ENCODE results near the gene PGF.

The PGF gene

GRCh38 chr14:74918380-74918779 lies 37.0 kb downstream of the PGF start:
- DNase-seq (ENCODE audit: low spot score), result no peak

DNA sequence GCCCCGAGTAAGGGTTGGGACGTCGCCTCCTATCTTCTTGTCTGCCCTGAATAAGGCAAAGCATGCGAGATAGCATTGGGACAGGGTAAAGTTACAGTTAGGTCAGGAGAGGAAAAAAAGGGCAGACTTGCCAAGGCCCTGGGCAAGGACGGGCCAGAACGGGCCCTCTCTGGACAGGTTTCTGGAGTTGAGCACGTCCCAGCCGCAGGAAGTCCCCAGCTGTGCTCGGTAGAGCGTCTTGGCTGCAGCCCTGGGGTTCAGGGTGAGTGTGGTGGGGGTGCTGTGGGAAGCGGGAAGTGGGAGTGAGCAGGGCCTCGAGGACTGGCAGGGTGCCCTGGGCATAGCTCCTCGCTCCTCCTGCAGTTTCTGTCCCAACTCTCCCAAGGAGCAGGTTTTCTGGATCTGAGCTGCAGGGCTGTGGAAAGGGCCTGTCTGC lies 37.7 kb downstream of the PGF start:
- DNase-seq (ENCODE audit: low spot score), result no peak

- DNase-seq (ENCODE audit: low spot score), result no peak
These were observed 38.2 kb downstream of the PGF start for GRCh38 chr14:74917178-74917543.

GRCh38 chr14:74915826-74916225 lies 39.6 kb downstream of the PGF start:
- DNase-seq (ENCODE audit: low spot score), result no peak

DNA sequence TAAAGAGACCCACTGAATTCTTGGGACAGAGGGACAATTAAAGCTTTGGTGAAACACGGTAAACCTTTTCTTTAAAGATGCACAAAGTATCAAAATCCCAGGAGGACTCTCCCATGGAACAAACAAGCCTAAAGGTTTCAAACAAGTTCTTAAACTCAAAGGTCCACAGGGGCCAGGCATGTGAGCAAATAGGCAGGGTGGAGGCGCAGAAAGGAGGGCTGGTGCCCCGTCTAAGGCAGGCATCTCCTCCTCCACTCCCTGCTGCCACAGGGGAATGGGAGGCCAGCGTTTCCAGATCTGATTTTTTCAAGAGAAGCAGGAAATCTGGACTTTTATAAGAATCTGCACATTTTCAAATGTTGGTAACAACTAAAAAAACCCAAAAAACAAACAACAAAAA lies 40.0 kb downstream of the PGF start:
- DNase-seq (ENCODE audit: low spot score), result no peak

DNA sequence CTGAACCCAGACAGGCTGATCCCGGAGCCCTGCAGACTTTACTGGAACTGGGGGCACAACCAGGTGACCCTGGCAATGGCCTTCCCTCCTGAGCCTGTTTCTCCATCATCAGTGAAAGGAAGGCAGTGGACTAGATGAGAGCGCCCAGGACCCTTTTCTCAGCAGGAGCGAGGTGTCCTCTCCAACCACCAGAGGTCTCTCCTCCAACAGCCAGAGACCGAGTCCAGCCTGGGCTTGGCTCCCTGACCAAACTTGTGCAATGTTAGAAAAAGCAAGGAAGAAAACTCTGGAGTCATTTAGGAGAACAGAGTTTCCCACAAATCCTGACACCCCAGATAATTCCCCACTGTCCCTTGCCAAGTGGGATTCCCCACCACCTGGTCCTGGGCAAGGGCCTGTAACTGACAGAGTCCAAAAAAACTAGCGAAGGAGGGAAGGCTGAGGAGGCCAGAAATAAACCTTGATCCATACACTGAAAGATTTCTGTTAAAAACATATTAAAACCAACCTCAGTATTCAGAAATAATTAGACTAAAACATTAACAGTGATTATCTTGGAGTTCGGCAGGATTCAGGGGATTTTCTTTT lies 41.3 kb downstream of the PGF start:
- no peak for DNase-seq (ENCODE audit: low spot score)

DNA sequence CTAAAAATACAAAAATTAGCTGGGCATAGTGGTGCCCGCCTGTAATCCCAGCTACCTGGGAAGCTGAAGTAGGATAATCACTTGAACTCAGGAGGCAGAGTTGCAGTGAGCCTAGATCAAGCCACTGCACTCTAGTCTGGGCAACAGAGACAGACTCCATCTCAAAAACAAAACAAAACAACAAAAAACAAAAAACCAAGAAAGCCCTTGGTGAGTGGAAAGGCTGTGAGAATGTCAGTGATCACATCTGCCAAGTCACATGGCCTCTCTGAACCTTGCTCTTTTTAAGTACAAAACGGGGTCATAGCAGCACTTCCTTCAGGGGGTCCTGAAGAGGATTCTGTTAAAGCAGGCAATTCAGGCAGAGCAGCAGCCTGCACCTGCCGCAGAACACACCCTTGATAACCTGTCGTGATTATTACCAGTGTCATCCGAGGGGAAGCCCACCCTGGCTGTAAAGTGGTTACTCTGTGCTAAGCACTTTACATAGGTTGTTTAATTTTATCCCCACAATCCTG lies 41.9 kb downstream of the PGF start:
- DNase-seq (ENCODE audit: low spot score), result no peak

DNA sequence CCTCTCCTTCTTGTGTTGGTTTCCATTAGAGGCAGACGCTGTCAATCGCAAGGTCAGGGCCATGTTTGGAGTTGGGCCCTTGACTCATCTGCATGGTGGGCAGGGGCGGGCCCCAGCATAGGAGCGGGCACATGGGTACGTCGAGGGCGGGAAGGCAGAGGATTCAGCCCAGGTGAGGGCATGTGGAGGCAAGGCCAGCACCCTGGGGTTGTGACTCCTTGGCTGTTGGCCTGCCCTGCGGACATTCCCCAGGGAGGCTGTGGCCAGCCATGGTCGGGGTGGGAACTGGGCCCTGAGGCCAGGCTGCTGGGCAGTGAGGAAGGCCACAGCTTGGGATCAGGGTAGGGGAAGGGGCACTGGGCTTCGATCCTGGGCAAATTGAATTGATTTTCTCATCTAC lies 42.6 kb downstream of the PGF start:
- DNase-seq (ENCODE audit: low spot score), result no peak

GRCh38 chr14:74912111-74912510 lies 43.3 kb downstream of the PGF start:
- no peak for DNase-seq (ENCODE audit: low spot score)

- no peak for DNase-seq (ENCODE audit: low spot score)
These were observed 43.7 kb downstream of the PGF start for GRCh38 chr14:74911704-74912103.

DNA sequence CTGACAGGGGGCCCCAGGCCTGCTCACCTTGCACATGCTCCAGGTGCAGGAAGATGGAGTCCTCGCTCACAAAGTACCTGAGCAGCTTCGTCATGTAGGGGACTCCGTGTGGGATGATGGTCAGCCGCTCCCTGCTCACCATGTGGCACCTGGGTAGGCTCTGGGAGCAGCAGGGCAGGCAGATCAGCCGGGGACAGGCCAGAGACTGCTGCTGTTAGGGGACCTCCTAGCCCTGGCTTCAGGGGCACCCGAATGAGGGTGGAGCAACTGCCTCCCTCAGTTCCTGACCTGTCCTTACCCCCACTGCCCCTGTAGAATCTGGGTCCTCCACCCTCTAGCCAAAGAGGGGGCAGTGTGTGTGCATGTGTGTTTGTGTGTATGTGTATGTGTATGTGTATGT lies 44.2 kb downstream of the PGF start:
- no peak for DNase-seq (ENCODE audit: low spot score)

DNA sequence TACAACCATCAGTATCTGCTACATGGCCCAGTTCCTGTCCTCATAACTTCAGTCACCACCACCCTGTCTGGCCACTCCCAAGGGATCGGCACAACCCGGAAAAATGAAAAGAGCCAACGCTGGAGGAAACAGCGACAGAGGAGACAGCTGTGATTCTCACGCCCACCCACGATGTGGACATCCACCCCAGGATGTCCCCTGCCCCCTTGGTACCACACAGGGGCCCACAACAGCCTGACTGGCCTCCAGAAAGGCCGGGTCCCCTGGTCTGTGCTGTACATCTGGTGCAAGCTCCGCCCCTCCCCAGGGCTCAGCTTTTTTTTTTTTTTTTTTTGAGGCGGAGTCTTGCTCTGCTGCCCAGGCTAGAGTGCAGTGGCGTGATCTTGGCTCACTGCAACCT lies 44.8 kb downstream of the PGF start:
- no peak for DNase-seq (ENCODE audit: low spot score)

GRCh38 chr14:74909911-74910310 lies 45.5 kb downstream of the PGF start:
- no peak for DNase-seq (ENCODE audit: low spot score)

GRCh38 chr14:74909501-74909900 lies 45.9 kb downstream of the PGF start:
- no peak for DNase-seq (ENCODE audit: low spot score)

DNA sequence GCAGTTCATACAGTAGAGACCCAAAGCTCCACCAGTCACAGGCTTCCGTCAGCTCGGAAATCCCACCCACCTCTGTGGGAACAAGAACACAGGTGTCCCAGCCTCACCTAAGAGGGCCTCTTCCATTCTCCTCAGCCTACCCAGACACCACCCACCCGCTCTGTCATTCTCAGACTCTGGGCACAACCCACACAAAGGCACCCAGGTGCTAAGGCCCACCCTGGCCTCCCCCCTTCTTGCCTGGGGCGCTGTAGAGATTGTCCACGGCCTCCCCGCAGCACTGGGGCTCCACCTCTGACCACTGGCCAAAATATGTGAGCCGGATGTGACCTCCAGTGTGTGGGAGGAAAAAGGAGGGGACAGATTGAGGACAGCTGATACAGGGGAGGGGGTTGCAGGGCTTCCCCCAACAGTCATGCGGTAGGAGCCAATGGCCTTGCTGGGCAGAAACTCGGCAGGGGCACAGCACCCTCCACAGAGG lies 46.5 kb downstream of the PGF start:
- no peak for DNase-seq (ENCODE audit: low spot score)

- no peak for DNase-seq (ENCODE audit: low spot score)
These were observed 47.7 kb downstream of the PGF start for GRCh38 chr14:74907744-74908143.

- DNase-seq (ENCODE audit: low spot score), result no peak
These were observed 48.4 kb downstream of the PGF start for GRCh38 chr14:74906925-74907521.

DNA sequence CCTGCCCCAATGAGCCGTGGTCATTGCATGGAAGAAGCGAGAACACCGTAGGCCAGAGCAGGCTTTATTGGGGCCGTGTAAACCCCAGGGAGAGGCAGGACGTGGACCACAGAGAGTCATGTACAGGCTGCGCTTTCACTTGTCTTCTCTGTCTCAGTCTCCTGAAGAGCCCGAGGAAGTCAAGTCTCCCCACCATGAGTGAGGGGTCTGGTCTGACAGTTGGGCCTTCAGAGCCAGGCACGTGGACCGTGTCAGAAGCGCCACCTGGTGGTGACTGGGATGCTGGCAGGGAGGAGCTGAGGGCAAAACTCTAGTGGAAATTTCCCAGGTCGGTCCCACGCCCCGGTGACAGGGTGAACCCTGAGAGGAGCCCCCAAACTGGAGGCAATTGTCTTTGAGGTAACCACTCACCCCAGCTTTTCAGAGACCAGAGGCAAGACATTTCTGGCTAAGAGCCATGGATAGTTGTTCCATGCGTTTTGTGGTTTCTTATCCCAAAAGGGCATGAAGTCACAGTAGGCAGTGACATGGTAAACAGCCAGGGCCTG lies 49.7 kb downstream of the PGF start:
- DNase-seq (ENCODE audit: low spot score), result peak; percentile 74

GRCh38 chr14:74904635-74905503 lies 50.5 kb downstream of the PGF start:
- DNase-seq (ENCODE audit: low spot score), result no peak

DNA sequence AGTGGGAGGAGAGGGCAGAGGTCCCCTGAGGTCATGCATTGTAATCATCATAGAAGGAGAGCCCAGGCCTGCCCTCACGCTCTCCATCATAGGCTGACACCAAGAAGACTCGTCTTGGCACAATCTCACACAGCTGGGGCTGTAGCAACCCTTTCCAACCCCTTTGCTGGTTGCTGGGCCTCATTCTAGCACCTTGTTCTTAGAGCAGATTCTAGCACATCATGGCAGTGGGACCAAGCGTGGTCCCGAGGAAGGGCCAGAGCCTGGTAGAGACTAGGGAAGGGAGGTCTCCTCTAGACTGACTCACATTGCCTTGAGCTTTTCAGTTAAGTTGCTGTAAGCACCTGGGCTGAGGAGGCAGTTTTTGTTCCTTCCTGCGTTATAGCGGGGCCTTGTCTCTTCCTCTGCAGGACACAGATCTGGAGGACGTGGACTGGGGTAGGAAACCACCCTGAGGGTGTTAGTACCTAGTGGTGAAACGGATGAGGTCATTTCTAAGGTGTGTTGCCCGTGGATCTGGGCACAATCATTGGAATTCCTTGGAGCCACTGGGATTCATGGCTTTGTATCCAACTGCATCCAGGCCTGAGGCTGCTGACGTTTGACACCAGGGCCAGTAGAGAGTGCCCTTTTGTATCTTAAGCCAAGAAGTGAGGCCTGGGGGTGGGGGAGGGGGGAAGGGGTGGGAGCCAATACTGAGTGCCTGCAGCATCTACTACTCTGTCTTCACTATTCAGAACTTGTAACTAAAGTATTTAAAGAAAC lies 52.3 kb downstream of the PGF start:
- DNase-seq (ENCODE audit: low spot score), result no peak

GRCh38 chr14:74898694-74899093 lies 56.7 kb downstream of the PGF start:
- DNase-seq (ENCODE audit: low spot score), result no peak

DNA sequence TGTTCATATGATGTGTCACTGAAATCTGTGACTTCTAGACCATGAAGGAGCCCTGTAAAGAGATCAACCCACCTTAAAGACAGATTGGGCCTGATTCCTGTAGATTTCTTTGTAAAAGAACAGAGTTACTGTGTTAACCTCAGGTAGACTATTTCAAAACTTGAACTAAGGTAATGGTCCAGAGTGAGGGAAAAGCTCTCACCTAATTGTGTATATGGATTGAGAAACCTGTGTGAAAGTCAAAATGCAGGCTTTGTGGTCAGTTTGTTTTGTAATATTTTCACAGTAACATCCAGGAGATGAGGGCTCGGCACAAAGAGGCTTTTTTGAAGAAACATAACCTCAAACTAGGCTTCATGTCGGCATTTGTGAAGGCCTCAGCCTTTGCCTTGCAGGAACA lies 57.3 kb downstream of the PGF start:
- no peak for DNase-seq (ENCODE audit: low spot score)

Data from activated CD4-positive, alpha-beta T cell treated with anti-CD3 and anti-CD28 coated beads, Interleukin-2, Interleukin-4, amounts not matched to agents 100 ng/mL and 50 ng/mL, durations not matched to agents 16 hours and 8 hours (primary cell).